ENCODE results near the gene VPS39.

VPS39 gene

DNA sequence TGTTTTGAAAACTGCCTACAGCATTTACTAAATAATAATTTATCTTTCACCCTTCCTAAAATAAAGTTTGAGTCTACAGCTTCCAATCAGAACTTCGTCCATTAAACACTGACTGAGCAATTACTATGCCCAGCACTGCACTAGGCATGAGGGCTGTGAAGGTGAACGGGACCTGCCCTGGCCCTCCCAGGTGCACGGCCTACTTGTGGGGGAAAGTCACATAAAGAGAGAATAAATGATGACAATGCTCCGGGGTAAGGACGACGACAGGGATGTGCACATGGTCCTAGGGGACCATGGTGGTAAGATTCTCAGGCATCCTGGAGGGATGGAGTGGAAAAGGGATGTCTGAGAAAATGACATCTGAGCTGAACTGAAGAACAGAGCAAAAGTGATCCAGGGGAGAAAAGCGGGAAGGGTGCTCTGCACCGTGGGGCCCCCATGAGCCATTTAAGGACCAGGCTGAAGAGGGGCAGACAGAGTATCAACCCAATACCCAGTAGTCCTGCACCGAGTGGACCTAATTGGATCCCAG, 63.2 kb downstream of the VPS39 start:
- no peaks in the 10 kb centered on the region for H3K4me1 ChIP-seq (ENCODE audit: insufficient read depth, low read length, poor library complexity, severe bottlenecking)
- no peaks in the 10 kb centered on the region for H3K36me3 ChIP-seq (ENCODE audit: insufficient read depth, low read length)
- H3K4me2 ChIP-seq (ENCODE audit: low read depth, low read length, poor library complexity, severe bottlenecking), result no peak overlapping the region
- H3K27me3 ChIP-seq (ENCODE audit: insufficient read depth, low read length, poor library complexity, severe bottlenecking), result no peaks in the 10 kb centered on the region
- no peaks in the 10 kb centered on the region for H3K9me3 ChIP-seq (ENCODE audit: insufficient read depth, low read depth, low read length)
- H3K4me3 ChIP-seq (ENCODE audit: low read length, poor library complexity, severe bottlenecking), result no peak overlapping the region
- H3K9ac ChIP-seq (ENCODE audit: low read depth, low read length, poor library complexity, severe bottlenecking), result no peak overlapping the region
- H2AFZ ChIP-seq (ENCODE audit: low read length), result no peak overlapping the region
- no peaks in the 10 kb centered on the region for H3K79me2 ChIP-seq (ENCODE audit: insufficient read depth, low read length)
- no peaks in the 10 kb centered on the region for H3K9me2 ChIP-seq (replicated peaks; ENCODE audit: low read depth, low read length)
- no peak for TF ChIP-seq EZH2phosphoT487 (IDR thresholded peaks at IDR 0.05; ENCODE audit: borderline replicate concordance)
- H3F3A ChIP-seq (ENCODE audit: low read depth), result no peaks in the 10 kb centered on the region
- no peaks in the 10 kb centered on the region for H4K20me1 ChIP-seq (ENCODE audit: insufficient read depth, low read length, poor library complexity, severe bottlenecking)

DNA sequence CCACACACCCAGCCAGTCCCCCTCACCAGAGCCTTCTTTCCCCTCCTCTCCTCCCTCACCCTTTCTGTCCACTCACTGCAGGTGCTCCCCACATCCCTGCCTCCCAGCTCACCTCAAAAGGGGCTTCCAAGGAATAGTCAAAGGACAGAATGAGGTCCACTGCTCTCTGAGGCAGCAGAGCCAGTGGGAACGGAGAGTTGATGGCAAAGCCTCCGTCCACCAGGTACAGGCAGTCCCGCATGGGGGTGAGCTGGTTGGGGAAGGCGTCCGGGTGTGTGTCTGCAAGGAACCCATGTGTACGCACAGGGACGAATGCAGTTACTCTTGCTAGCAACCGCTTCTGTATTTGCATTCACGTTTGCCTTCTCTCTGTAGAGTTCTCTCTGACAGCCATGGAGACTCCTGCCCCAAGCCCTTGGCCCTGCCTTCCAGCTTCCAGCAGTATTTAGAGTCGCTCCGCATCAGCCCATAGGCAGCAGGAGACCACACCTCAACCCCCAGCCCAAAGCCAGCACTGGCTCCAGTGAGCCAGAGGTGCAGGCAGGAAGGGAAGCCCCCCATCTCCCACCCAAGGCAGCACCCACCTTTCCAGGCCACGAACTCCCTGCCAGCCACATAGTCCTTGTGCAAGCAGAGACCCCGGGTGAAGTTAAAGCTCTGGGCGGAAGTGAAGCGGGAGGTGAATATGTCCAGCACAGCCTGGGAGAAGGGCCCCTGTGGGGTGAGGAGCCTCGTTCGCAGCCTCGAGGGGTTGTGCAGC, 64.1 kb downstream of the VPS39 start:
- no peak overlapping the region for H3K4me3 ChIP-seq (ENCODE audit: low read length, poor library complexity, severe bottlenecking)
- no peaks in the 10 kb centered on the region for H3K27me3 ChIP-seq (ENCODE audit: insufficient read depth, low read length, poor library complexity, severe bottlenecking)
- H4K20me1 ChIP-seq (ENCODE audit: insufficient read depth, low read length, poor library complexity, severe bottlenecking), result no peaks in the 10 kb centered on the region
- TF ChIP-seq EZH2phosphoT487 (IDR thresholded peaks at IDR 0.05; ENCODE audit: borderline replicate concordance), result no peak
- TF ChIP-seq, protein P1, sequence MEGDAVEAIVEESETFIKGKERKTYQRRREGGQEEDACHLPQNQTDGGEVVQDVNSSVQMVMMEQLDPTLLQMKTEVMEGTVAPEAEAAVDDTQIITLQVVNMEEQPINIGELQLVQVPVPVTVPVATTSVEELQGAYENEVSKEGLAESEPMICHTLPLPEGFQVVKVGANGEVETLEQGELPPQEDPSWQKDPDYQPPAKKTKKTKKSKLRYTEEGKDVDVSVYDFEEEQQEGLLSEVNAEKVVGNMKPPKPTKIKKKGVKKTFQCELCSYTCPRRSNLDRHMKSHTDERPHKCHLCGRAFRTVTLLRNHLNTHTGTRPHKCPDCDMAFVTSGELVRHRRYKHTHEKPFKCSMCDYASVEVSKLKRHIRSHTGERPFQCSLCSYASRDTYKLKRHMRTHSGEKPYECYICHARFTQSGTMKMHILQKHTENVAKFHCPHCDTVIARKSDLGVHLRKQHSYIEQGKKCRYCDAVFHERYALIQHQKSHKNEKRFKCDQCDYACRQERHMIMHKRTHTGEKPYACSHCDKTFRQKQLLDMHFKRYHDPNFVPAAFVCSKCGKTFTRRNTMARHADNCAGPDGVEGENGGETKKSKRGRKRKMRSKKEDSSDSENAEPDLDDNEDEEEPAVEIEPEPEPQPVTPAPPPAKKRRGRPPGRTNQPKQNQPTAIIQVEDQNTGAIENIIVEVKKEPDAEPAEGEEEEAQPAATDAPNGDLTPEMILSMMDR (conservative IDR thresholded peaks at IDR 0.05; ENCODE audit: low read length), result no peak
- no peak overlapping the region for H3K4me2 ChIP-seq (ENCODE audit: low read depth, low read length, poor library complexity, severe bottlenecking)
- H3K79me2 ChIP-seq (ENCODE audit: insufficient read depth, low read length), result no peaks in the 10 kb centered on the region
- no peak overlapping the region for H3K9ac ChIP-seq (ENCODE audit: low read depth, low read length, poor library complexity, severe bottlenecking)
- no peak overlapping the region for H2AFZ ChIP-seq (ENCODE audit: low read length)
- no peaks in the 10 kb centered on the region for H3K9me2 ChIP-seq (replicated peaks; ENCODE audit: low read depth, low read length)
- no peaks in the 10 kb centered on the region for H3K4me1 ChIP-seq (ENCODE audit: insufficient read depth, low read length, poor library complexity, severe bottlenecking)
- no peaks in the 10 kb centered on the region for H3K36me3 ChIP-seq (ENCODE audit: insufficient read depth, low read length)
- no peaks in the 10 kb centered on the region for H3F3A ChIP-seq (ENCODE audit: low read depth)
- no peaks in the 10 kb centered on the region for H3K9me3 ChIP-seq (ENCODE audit: insufficient read depth, low read depth, low read length)

DNA sequence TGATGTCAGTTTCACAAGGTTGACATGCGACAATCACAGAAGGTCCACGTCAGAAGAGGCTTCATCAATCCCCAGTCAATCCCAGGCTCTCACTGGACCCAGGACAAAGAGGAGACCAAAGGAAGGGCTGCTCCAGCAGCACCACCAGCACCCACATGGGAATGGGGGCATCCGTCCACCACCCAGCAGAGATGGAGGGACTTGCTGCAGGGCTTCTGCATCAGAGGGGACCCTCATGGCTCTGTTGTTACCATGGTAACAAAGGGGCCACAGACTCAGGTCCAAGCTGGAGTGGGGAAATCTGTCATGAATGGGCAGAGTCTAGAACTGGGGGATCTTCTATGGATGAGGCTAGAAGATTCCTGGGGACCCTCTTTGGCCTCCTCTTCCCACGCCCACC, 64.7 kb downstream of the VPS39 start:
- Histone ChIP-seq H3K36me3 (ENCODE audit: insufficient read depth, low read length) (no peaks in the 10 kb centered on the region), H3K9me2 (replicated peaks; ENCODE audit: low read depth, low read length) (no peaks in the 10 kb centered on the region), H3F3A (ENCODE audit: low read depth) (no peaks in the 10 kb centered on the region), H2AFZ (ENCODE audit: low read length) (no peak overlapping the region), H3K27me3 (ENCODE audit: insufficient read depth, low read length, poor library complexity, severe bottlenecking) (no peaks in the 10 kb centered on the region), H3K9me3 (ENCODE audit: insufficient read depth, low read depth, low read length) (no peaks in the 10 kb centered on the region), H3K9ac (ENCODE audit: low read depth, low read length, poor library complexity, severe bottlenecking) (no peak overlapping the region), H4K20me1 (ENCODE audit: insufficient read depth, low read length, poor library complexity, severe bottlenecking) (no peaks in the 10 kb centered on the region), H3K4me1 (ENCODE audit: insufficient read depth, low read length, poor library complexity, severe bottlenecking) (no peaks in the 10 kb centered on the region), H3K4me2 (ENCODE audit: low read depth, low read length, poor library complexity, severe bottlenecking) (no peak overlapping the region), H3K79me2 (ENCODE audit: insufficient read depth, low read length) (no peaks in the 10 kb centered on the region), H3K4me3 (ENCODE audit: low read length, poor library complexity, severe bottlenecking) (no peak overlapping the region)
- TF ChIP-seq, protein P1 (conservative IDR thresholded peaks at IDR 0.05; ENCODE audit: low read length), result no peak
- TF ChIP-seq EZH2phosphoT487 (IDR thresholded peaks at IDR 0.05; ENCODE audit: borderline replicate concordance), result no peak

All from Loucy (cell line).